ENCODE measurements around the gene KRT6A. TPM values are rescaled to one million over a fixed set of nuclear protein-coding genes. Genes with fewer than 3 reads are reported as not detected.

Gene KRT6A
- total and polyA plus RNA-seq, 8 donors: 0.89 to 260 (median 11.9) TPM; not detected in 1

DNA sequence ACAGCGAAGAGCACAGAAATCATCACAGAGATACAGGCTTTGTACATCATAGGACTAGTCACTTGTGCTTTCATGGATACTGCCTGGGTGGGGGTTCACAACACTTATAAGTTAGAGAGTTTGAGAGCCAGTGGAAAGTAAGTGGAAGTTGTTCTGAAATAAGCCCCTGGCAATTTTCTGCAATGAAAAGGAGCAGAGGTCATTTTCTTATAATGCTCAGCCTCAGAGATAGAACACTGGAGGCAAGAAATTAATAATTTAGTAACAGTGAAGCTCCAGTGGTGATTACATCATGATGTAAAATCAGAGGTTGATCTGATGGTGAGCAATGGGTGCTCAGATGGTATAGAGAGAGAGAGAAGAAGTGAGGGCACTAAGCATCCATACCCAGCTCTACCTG is 5.8 kb downstream of the KRT6A start:
- peaks cover 0 to 9% (median 3%) of the 10 kb centered on the region in 4 donors for H3K9me3 ChIP-seq
- intact Hi-C loops (cut with DNase I; ENCODE audit: low total_unique reads): no loop called here
- WGBS, 5 donors: 0 to 94% (median 45%) methylated on average over 1 of the region's 1 CpG
- no peaks in the 10 kb centered on the region for H3K4me1 ChIP-seq
- no peaks in the 10 kb centered on the region for H3K36me3 ChIP-seq
- H3K4me3 ChIP-seq: no peak overlapping the region
- no peak overlapping the region for H3K27ac ChIP-seq
- peaks cover 0 to 11% (median 6%) of the 10 kb centered on the region in 3 donors for H3K27me3 ChIP-seq
- TF ChIP-seq CTCF (IDR thresholded peaks at IDR 0.05) (no peak), POLR2AphosphoS5 (IDR thresholded peaks at IDR 0.05) (no peak), EP300 (IDR thresholded peaks at IDR 0.05) (no peak), POLR2A (IDR thresholded peaks at IDR 0.05) (no peak)
- DNase-seq: no peak

DNA sequence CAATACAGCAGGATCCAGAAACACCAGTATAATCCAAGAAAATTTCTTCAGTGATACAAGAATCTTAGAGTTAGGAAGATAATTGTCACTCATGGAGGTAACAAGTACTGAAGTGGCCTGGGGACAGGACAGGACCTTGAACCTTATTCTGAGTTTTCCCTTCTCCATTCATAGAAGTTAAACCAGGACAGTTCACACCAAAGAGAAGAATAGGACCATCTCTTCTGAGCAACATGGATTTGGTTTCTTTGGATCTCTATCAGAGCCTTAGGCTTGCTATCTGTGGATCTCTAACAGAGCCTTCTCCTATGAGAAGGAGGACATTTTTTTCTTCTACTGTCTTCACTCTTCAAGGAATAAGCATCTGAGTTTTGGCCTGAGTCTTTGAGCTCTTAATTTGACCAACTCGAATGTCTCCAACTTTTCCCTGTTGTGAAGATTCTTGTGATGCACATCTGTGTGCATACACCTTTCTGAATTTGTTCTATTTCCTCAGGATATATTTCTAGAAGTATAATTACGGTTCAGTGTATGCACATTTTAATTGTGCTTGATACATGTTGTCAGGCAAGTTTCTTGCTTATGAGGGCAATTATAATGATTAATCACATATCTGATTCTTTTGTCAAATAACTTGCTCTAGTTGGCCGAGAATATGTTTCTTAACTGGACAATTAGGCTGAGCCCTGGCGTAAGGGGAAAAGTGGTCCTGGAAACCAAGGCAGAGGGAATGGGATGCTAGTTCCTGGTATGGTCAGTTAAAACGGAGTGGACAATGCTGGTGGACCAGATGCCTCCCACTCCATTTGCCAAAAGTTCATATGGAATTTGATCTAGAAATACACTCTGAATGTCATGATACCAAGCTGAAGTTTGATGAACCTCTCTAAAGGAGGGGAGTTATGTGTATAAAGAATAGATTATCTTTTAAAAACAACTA is 6.6 kb downstream of the KRT6A start:
- DNase-seq: no peak
- TF ChIP-seq POLR2AphosphoS5 (IDR thresholded peaks at IDR 0.05) (no peak), EP300 (IDR thresholded peaks at IDR 0.05) (no peak), CTCF (IDR thresholded peaks at IDR 0.05) (no peak), POLR2A (IDR thresholded peaks at IDR 0.05) (no peak)
- no peaks in the 10 kb centered on the region for H3K36me3 ChIP-seq
- H3K4me1 ChIP-seq: no peaks in the 10 kb centered on the region
- 73 to 83% (median 81%) methylated on average over 5 of the region's 5 CpGs for WGBS, 5 donors
- no peak overlapping the region for H3K27ac ChIP-seq
- intact Hi-C loops (cut with DNase I; ENCODE audit: low total_unique reads): no loop called here
- H3K9me3 ChIP-seq: peaks cover 0 to 9% (median 3%) of the 10 kb centered on the region in 4 donors
- no peak overlapping the region for H3K4me3 ChIP-seq
- peaks cover 0 to 8% (median 3%) of the 10 kb centered on the region in 3 donors for H3K27me3 ChIP-seq

DNA sequence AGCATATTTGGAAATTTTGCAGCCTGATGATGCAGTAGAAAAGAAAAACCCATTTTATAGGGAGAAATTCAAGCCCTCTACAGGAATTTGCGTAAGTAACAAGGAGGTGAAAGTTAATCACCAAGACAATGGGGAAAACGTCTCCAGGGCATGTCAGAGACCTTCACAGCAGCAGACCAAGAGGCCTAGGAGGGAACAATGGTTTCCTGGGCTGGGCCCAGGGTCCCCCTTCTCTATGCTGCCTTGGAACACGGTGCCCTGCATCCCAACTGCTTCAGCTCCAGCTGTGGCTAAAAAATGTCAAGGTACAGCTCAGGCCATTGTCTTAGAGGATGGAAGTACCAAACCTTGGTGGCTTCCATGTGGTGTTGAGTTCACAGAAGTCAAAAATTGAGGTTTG is 13.0 kb downstream of the KRT6A start:
- TF ChIP-seq CTCF (IDR thresholded peaks at IDR 0.05) (no peak), EP300 (IDR thresholded peaks at IDR 0.05) (no peak), POLR2A (IDR thresholded peaks at IDR 0.05) (no peak), POLR2AphosphoS5 (IDR thresholded peaks at IDR 0.05) (no peak)
- Histone ChIP-seq H3K4me1 (no peaks in the 10 kb centered on the region), H3K4me3 (no peak overlapping the region), H3K36me3 (no peaks in the 10 kb centered on the region), H3K9me3 (peaks cover 0 to 7% (median 3%) of the 10 kb centered on the region in 4 donors), H3K27me3 (no peaks in the 10 kb centered on the region), H3K27ac (no peak overlapping the region)
- no peak for DNase-seq
- intact Hi-C loops (cut with DNase I; ENCODE audit: low total_unique reads): no loop called here
- 57 to 62% (median 61%) methylated on average over 3 of the region's 3 CpGs for WGBS, 5 donors

GRCh38 chr12:52477651-52478050 is 15.4 kb downstream of the KRT6A start:
- Histone ChIP-seq H3K27me3 (no peaks in the 10 kb centered on the region), H3K36me3 (no peaks in the 10 kb centered on the region), H3K9me3 (no peaks in the 10 kb centered on the region), H3K4me3 (no peak overlapping the region), H3K27ac (no peak overlapping the region), H3K4me1 (no peaks in the 10 kb centered on the region)
- WGBS, 5 donors: 46 to 88% (median 64%) methylated on average over 2 of the region's 2 CpGs
- intact Hi-C loops (cut with DNase I; ENCODE audit: low total_unique reads): no loop called here
- no peak for DNase-seq
- TF ChIP-seq POLR2AphosphoS5 (IDR thresholded peaks at IDR 0.05) (no peak), CTCF (IDR thresholded peaks at IDR 0.05) (no peak), POLR2A (IDR thresholded peaks at IDR 0.05) (no peak), EP300 (IDR thresholded peaks at IDR 0.05) (no peak)

All from stomach (tissue), 9 donors.